Stimulated activated naive CD4-positive, alpha-beta T cell (primary cell): Measurements from ENCODE around the gene RHOA.

Experiments
- DNase-seq, 6 experiments: peaks; one replicate each; lab custom pipeline; 2025; lab: John Stamatoyannopoulos, UW

The RHOA gene

DNA sequence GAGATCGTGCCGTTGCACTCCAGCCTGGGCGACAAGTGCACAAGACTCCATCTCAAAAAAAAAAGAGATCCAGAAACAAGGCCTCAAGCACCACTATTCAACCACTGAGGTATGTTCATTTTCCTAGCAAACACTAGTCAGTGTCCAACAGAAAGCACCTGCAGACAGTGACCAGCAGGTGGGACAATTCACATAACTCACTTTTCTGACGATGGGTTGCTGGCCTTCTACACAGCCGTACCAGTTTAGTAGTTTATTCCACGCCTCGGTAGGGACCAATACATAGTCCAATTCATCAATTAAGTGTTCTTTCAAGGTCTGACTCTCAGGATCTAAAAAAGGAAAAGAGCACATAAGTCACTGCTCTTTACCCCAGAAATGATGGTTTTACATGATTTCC lies 84.3 kb downstream of the RHOA start:
- DNase-seq = no peak

DNA sequence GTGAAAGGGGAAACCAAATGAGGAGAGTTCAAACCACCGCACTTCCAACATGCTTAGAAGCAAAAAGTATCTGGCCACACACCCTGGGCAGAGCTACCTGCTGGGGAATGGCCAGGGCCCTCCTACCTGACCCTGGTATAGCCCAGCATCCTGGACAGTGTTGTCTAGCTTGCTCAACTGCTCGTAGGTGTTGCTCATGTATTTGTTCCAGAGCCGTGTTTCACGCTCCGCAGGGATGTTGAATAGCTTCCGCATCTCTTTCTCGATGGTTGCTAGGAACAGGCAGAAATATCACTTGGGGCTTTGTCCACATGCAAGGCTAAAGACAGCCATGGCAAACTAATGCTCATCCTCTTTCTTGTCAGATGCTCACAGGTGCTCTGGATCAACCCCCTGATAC lies 87.0 kb downstream of the RHOA start:
- no peak for DNase-seq

DNA sequence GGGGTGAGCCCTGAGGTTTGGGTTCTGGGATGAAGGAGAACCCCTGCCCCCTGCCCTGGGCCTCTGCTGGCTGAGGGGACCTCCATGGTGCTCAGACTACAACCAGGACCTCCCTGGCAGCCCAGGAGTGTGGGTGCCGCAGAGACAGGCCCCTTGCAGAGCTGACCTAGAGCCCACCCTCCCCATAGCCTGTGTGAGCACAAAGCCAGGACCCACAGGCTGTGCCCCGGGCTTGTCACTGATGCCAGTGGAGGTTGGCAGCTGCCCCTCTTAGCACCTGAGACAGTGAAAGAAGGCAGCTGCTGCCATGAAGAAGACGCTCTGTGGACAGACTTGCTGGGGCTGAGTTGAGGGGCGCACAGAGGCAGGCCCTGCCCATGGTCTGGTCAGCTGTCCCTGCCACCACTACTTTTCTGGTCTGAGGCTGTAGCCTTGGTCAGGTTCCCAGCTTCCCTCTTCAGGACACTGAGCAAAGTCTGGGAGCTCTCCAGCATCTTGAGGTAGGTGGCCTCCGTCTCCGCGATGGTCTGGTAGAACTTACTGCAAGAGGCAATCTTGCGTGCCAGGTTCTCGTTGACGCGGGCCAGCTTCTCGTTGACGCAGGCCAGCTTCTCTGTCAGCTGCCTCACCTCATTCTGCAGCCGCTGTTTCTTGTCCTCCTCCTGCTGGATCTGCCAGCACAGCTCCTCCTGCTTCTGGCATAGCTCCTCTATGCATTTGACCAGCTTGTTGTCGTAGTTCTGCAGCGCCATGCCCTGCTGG lies 94.9 kb downstream of the RHOA start:
- no peak for DNase-seq

DNA sequence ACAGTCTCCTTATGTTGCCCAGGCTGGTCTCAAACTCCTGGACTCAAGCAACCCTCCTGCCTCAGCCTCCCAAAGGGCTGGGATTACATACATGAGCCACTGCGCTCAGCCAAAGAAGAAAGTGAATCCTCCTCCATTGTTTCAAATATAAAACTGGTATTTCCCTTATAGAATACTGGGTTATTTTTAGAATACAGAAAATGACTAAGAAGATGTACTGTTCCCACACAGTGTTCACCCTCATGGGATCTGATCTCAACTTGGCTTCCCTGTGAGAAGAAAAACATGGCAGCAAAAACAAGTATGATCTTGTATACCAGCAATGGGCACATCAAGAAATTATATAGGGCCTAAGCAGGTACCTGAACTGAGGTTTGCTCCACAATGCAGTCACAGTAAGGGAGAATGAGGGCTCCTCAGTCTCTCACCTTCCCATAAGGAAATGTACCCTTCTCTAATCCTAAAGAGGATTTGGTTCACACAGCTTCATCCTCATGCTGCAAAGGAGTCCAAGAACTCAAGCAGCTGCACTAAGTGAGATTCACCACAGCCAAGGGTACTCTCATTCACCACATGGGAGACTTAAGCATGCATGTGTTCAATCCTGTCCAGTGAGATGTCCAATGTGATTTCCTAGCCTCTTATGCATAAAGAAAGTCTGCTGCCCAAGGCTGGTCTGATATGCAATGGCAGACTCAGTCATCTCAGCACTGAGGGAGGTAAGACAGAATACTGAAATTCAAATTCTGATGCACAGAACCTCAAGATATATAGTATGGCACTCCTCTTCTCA lies 97.7 kb downstream of the RHOA start:
- DNase-seq = no peak

DNA sequence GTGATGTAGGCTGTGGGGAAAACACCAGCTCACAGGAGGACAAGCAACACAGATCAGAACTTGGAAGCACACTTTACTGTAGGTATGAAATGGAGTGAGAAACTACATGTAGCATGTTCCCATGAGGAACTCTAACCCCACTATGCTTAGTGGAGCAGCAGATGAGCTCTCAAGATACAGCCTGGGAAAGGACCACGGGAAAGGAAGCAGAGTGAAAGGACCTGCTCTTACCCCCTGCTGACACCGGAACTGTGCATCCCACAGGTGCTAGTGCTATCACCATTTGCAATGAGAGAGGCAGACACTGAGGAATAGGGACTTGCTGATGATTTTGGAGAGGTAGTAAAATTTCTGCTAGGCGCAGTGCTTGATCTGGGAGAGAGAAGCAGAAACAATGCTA lies 100.5 kb downstream of the RHOA start:
- DNase-seq = no peak

DNA sequence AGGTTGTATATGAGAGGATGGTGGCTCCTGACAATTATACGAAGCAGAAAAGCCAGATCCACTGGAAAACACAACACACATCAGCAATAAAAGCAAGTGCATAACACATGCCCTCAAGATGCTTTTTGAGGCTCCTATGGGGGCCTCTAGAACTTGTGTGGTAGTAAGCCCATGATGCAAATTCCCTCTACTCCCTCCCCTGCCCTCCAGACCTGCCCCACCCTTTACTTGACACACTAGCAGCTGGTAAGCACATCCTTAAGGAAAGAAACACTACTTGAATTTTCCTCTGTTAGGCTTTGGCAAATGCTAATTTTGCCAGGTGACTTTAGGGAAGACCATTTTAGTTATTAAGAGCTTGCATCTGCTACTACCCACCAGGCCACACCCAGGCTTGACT lies 101.1 kb downstream of the RHOA start:
- DNase-seq = no peak
